Vagina (tissue), 2 donors: Measurements from ENCODE around the gene MED15.

Source experiments
- CTCF ChIP-seq, 3 experiments: fragments of 450-650 bp in 2 of 3; fragments of 200-600 bp in 1 of 3; sonication (generic) in 1 of 3; IDR thresholded peaks; one replicate each; pipeline ENCODE4 v1.5.1; 2017 to 2019; ENCODE audit warnings: antibody characterized with exemption in 3 of 3, mild to moderate bottlenecking in 2 of 3, moderate library complexity in 2 of 3
- POLR2AphosphoS5 ChIP-seq, 2 donors: sonication (generic); formaldehyde crosslinking; IDR thresholded peaks; one replicate each; pipeline ENCODE4 v1.9.0; 2017; ENCODE audit warnings: antibody characterized with exemption in 2 of 2, mild to moderate bottlenecking in 2 of 2, low read depth in 1 of 2; ENCODE audit not compliant: insufficient read depth in 1 of 2

- TF ChIP-seq CTCF (IDR thresholded peaks at IDR 0.05) (no peak), POLR2AphosphoS5 (IDR thresholded peaks at IDR 0.05; ENCODE audit: insufficient read depth in 1 of 2, low read depth in 1 of 2) (no peak)
These were observed 65.9 kb downstream of the MED15 start for GRCh38 chr22:20573176-20573832.
